Sigmoid colon (tissue), 7 donors: ENCODE data around the gene ADISSP. TPM values are rescaled to one million over a fixed set of nuclear protein-coding genes. Genes with fewer than 3 reads are reported as not detected.

Experiments
- DNase-seq: peaks from one replicate; pipeline ENCODE4 v3.0.0-alpha.2; 2019
- H3K27ac ChIP-seq, 4 donors: fragments of 200-600 bp; sonication (generic); one replicate each; pipeline ENCODE4 v1.5.1; 2016 to 2019; ENCODE audit warnings: mild to moderate bottlenecking in 1 of 4
- H3K27me3 ChIP-seq, 3 donors: fragments of 200-600 bp; sonication (generic); one replicate each; pipeline ENCODE4 v1.5.1; 2019; ENCODE audit warnings: mild to moderate bottlenecking in 1 of 3
- H3K36me3 ChIP-seq, 4 donors: fragments of 200-600 bp; sonication (generic); one replicate each; pipeline ENCODE4 v1.5.1; 2016 to 2019
- H3K4me1 ChIP-seq, 4 donors: fragments of 200-600 bp; sonication (generic); one replicate each; pipeline ENCODE4 v1.5.1; 2017 to 2019
- H3K4me3 ChIP-seq, 4 donors: fragments of 200-600 bp; sonication (generic); one replicate each; pipeline ENCODE4 v1.5.1; 2017 to 2019; ENCODE audit warnings: mild to moderate bottlenecking in 2 of 4, moderate library complexity in 1 of 4
- H3K9me3 ChIP-seq, 4 donors: fragments of 200-600 bp in 3 of 4; sonication (generic) in 3 of 4; one replicate each; pipeline versions ENCODE4 v1.5.1 to v1.6.1; 2013 to 2019
- EP300 ChIP-seq, 4 donors: sonication (generic); formaldehyde crosslinking; IDR thresholded peaks; one replicate each; pipeline ENCODE4 v1.6.1; 2017; ENCODE audit warnings: antibody characterized with exemption in 4 of 4
- POLR2A ChIP-seq, 2 donors: fragments of 450-650 bp; IDR thresholded peaks; one replicate each; pipeline ENCODE4 v1.6.1; 2016; ENCODE audit warnings: antibody characterized with exemption in 2 of 2, mild to moderate bottlenecking in 2 of 2, moderate library complexity in 2 of 2
- POLR2AphosphoS5 ChIP-seq, 4 donors: sonication (generic); formaldehyde crosslinking; IDR thresholded peaks; one replicate each; pipeline ENCODE4 v1.6.1; 2017; ENCODE audit warnings: antibody characterized with exemption in 4 of 4
- WGBS, 2 donors: extraction: QIAGEN DNeasy Blood & Tissue Kit; methylation state at CpG; one replicate each; pipeline ENCODE4 v1.1.7; 2013; 5-methylcytosine and 5-hydroxymethylcytosine counted together
- intact Hi-C: fragments of 100-400 bp; cut with DNase I; formaldehyde crosslinking; loops from one replicate; pipeline ENCODE4 v1.15.1; 2023
- polyA plus RNA-seq, 3 donors: library from polyadenylated mRNA; stranded (reverse); fragments of 200-250 nt; gene quantifications; one replicate each; pipeline ENCODE4 v1.2.3, GENCODE V29; 2013
- total RNA-seq, 4 donors: library from RNA; depleted of rRNA; stranded (reverse); fragments of >200 nt; gene quantifications; one replicate each; pipeline ENCODE4 v1.1.0, GENCODE V29; 2016
- TF ChIP-seq, protein P1 (sequence below), 4 experiments: fragments of 450-650 bp in 3 of 4; fragments of 200-600 bp in 1 of 4; IDR thresholded peaks; one replicate each; pipeline ENCODE4 v1.5.1; 2016 to 2019; ENCODE audit warnings: antibody characterized with exemption in 4 of 4, mild to moderate bottlenecking in 3 of 4, moderate library complexity in 2 of 4
- donor health status: healthy with polysubstance abuse.
- donor health status: Bipolar disorder and iron deficiency.
- donor health status: healthy.

Gene ADISSP
- total and polyA plus RNA-seq, 7 donors = 15.7 to 116 (median 53.2) TPM

DNA sequence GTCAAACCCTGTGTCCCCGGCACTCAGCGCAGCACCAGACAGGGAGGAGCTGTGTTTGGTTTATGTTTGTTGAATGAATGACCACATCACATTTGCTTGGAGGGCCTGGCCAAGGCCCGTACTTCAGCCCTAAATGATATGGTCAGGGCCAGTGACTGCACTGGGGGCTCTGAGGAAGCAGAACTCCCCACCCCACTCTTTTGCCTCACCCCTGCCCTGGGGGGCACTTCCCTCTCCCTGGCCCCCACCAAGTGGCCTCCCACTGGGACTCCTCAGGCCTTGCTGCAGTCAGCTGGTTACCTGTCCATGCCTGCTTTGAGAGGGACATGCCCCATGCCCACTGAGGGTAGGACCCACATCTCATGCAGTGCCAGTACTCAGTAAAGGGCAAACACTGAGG, 2.9 kb downstream of the ADISSP start:
- Histone ChIP-seq H3K36me3 (no peaks in the 10 kb centered on the region), H3K4me1 (peaks cover 0 to 88% (median 78%) of the 10 kb centered on the region in 4 donors), H3K27me3 (no peaks in the 10 kb centered on the region), H3K9me3 (no peaks in the 10 kb centered on the region), H3K4me3 (no peak overlapping the region), H3K27ac (peak overlapping the region; percentile 32 to 96 (median 91))
- DNase-seq = no peak
- WGBS, 2 donors = 93% methylated on average over 3 of the region's 3 CpGs
- intact Hi-C loops = loop anchor here (5.0 kb wide), 1 partner anchor 87 kb away; no protein-coding TSS in a partner anchor
- TF ChIP-seq POLR2A (IDR thresholded peaks at IDR 0.05) = no peak
- TF ChIP-seq EP300 (IDR thresholded peaks at IDR 0.05) = no peak
- TF ChIP-seq, protein P1, sequence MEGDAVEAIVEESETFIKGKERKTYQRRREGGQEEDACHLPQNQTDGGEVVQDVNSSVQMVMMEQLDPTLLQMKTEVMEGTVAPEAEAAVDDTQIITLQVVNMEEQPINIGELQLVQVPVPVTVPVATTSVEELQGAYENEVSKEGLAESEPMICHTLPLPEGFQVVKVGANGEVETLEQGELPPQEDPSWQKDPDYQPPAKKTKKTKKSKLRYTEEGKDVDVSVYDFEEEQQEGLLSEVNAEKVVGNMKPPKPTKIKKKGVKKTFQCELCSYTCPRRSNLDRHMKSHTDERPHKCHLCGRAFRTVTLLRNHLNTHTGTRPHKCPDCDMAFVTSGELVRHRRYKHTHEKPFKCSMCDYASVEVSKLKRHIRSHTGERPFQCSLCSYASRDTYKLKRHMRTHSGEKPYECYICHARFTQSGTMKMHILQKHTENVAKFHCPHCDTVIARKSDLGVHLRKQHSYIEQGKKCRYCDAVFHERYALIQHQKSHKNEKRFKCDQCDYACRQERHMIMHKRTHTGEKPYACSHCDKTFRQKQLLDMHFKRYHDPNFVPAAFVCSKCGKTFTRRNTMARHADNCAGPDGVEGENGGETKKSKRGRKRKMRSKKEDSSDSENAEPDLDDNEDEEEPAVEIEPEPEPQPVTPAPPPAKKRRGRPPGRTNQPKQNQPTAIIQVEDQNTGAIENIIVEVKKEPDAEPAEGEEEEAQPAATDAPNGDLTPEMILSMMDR (IDR thresholded peaks at IDR 0.05) = no peak
- no peak for TF ChIP-seq POLR2AphosphoS5 (IDR thresholded peaks at IDR 0.05)

- Histone ChIP-seq H3K27ac (peak overlapping the region; percentile 42 to 96 (median 91)), H3K36me3 (peaks cover 0 to 3% (median 0%) of the 10 kb centered on the region in 4 donors), H3K4me1 (peaks cover 0 to 88% (median 79%) of the 10 kb centered on the region in 4 donors), H3K4me3 (no peak overlapping the region), H3K27me3 (no peaks in the 10 kb centered on the region), H3K9me3 (no peaks in the 10 kb centered on the region)
- 86 to 90% methylated on average over 8 of the region's 8 CpGs for WGBS, 2 donors
- TF ChIP-seq POLR2A (IDR thresholded peaks at IDR 0.05) (no peak), POLR2AphosphoS5 (IDR thresholded peaks at IDR 0.05) (no peak), EP300 (IDR thresholded peaks at IDR 0.05) (no peak)
- TF ChIP-seq, protein P1 (IDR thresholded peaks at IDR 0.05) = no peak
- no peak for DNase-seq
- intact Hi-C loops = no loop called here
These were observed 3.6 kb downstream of the ADISSP start for GRCh38 chr20:3763671-3764601.

DNA sequence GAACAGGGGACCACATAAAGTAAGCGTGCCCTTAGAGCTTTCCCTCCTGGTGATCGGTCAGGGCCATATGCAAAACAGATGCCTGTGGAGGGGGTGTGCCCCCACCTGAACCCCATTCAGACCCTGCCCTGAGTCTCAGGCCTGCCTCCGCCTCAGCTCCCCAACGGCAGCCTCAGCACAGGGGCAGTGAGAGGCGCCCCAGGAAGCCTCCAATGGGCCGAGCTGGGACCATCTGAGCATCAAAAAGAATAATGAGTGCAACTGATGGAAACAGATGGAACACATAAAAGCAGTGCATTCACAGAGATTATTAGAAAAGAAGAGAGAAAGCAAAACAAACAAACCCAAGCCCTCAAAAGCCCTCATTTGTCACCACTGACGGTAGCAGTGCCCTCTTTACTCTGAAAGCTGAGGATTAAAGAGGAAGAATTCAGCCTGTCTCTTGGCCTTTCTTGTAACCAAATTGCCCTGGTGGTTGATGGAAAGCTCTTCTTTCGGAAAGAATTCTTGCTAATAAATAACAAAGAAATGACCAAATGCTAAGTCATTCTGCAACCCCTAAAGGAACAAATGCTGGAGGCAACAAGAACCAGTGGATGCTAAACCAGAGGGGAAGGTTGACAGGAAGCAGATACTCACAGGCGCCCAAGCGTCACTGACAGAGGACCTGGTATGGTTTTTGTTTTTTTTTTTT, 6.8 kb downstream of the ADISSP start:
- H3K4me3 ChIP-seq = no peak overlapping the region
- 75 to 86% methylated on average over 10 of the region's 10 CpGs for WGBS, 2 donors
- H3K36me3 ChIP-seq = peaks cover 0 to 31% (median 12%) of the 10 kb centered on the region in 4 donors

GRCh38 chr20:3759884-3760283, 7.7 kb downstream of the ADISSP start:
- H3K27me3 ChIP-seq = no peaks in the 10 kb centered on the region
- no peaks in the 10 kb centered on the region for H3K9me3 ChIP-seq
- H3K4me3 ChIP-seq = no peak overlapping the region
- no peak for DNase-seq
- intact Hi-C loops = loop anchor here (10.0 kb wide), 1 partner anchor 325 kb away; no protein-coding TSS in a partner anchor
- peak overlapping the region in 3 of 4 donors; percentile 25 to 96 (median 37) for H3K27ac ChIP-seq
- WGBS, 2 donors = 95% methylated on average over 11 of the region's 11 CpGs
- peaks cover 0 to 40% (median 18%) of the 10 kb centered on the region in 4 donors for H3K36me3 ChIP-seq
- TF ChIP-seq POLR2AphosphoS5 (IDR thresholded peaks at IDR 0.05) (no peak), EP300 (IDR thresholded peaks at IDR 0.05) (no peak), POLR2A (IDR thresholded peaks at IDR 0.05) (no peak)
- TF ChIP-seq, protein P1 (IDR thresholded peaks at IDR 0.05) = no peak
- peaks cover 0 to 54% (median 44%) of the 10 kb centered on the region in 4 donors for H3K4me1 ChIP-seq

More for the DNA sequence above, 6.8 kb downstream of the ADISSP start:
- Histone ChIP-seq H3K27me3 (no peaks in the 10 kb centered on the region), H3K4me1 (peaks cover 0 to 63% (median 53%) of the 10 kb centered on the region in 4 donors), H3K27ac (peak overlapping the region; percentile 11 to 96 (median 19)), H3K9me3 (no peaks in the 10 kb centered on the region)
- peak; percentile 61 for DNase-seq
- intact Hi-C loops = no loop called here
- TF ChIP-seq EP300 (IDR thresholded peaks at IDR 0.05) (no peak), POLR2AphosphoS5 (IDR thresholded peaks at IDR 0.05) (no peak), POLR2A (IDR thresholded peaks at IDR 0.05) (no peak)
- TF ChIP-seq, protein P1 (IDR thresholded peaks at IDR 0.05) = no peak
